ENCODE measurements around the gene CCBE1. TPM values are rescaled to one million over a fixed set of nuclear protein-coding genes. Genes with fewer than 3 reads are reported as not detected.
"Not testable (repeated sequence)": the region's sequence is repeated elsewhere in the genome, so short reads cannot be mapped to it uniquely, and the experiment has no call there.

Gene CCBE1
- total and polyA plus RNA-seq, 7 donors, result 0.01 to 0.77 (median 0.14) TPM; not detected in 1

GRCh38 chr18:59651071-59651470 lies 46.2 kb downstream of the CCBE1 start:
- DNase-seq, result no peak
- whole genome bisulfite sequencing, 3 donors, result 65 to 74% (median 66%) methylated on average over 5 of the region's 5 CpGs
- no peak for ATAC-seq
- intact Hi-C loops (cut with DNase I), result no loop called here
- no peaks in the 10 kb centered on the region for H3K36me3 ChIP-seq (ENCODE audit: insufficient read depth in 1 of 2, low read depth in 1 of 2)
- no peaks in the 10 kb centered on the region for H3K27me3 ChIP-seq (ENCODE audit: insufficient read depth in 3 of 3, low read length in 2 of 3)
- no peaks in the 10 kb centered on the region for H3K4me1 ChIP-seq
- no peak overlapping the region for H3K27ac ChIP-seq
- no peak for TF ChIP-seq CTCF (IDR thresholded peaks at IDR 0.05)
- no peaks in the 10 kb centered on the region for H3K9me3 ChIP-seq
- H3K4me3 ChIP-seq, result no peak overlapping the region

GRCh38 chr18:59650266-59650820 lies 46.9 kb downstream of the CCBE1 start:
- 51 to 61% (median 55%) methylated on average over 11 of the region's 11 CpGs for WGBS, 3 donors
- no peak overlapping the region for H3K4me3 ChIP-seq
- intact Hi-C loops (cut with DNase I), result no loop called here
- H3K27ac ChIP-seq, result no peak overlapping the region
- H3K36me3 ChIP-seq (ENCODE audit: insufficient read depth in 1 of 2, low read depth in 1 of 2), result no peaks in the 10 kb centered on the region
- DNase-seq (no peak), ATAC-seq (no peak)
- TF ChIP-seq CTCF (IDR thresholded peaks at IDR 0.05), result no peak
- no peaks in the 10 kb centered on the region for H3K9me3 ChIP-seq
- H3K4me1 ChIP-seq, result no peaks in the 10 kb centered on the region
- H3K27me3 ChIP-seq (ENCODE audit: insufficient read depth in 3 of 3, low read length in 2 of 3), result no peaks in the 10 kb centered on the region

- Histone ChIP-seq H3K4me3 (no peak overlapping the region), H3K4me1 (no peaks in the 10 kb centered on the region), H3K27me3 (ENCODE audit: insufficient read depth in 3 of 3, low read length in 2 of 3) (no peaks in the 10 kb centered on the region), H3K27ac (no peak overlapping the region), H3K36me3 (ENCODE audit: insufficient read depth in 1 of 2, low read depth in 1 of 2) (no peaks in the 10 kb centered on the region), H3K9me3 (no peaks in the 10 kb centered on the region)
- WGBS, 3 donors, result 78 to 100% (median 89%) methylated on average over 1 of the region's 1 CpG
- intact Hi-C loops (cut with DNase I), result no loop called here
- DNase-seq, result no peak
- no peak for TF ChIP-seq CTCF (IDR thresholded peaks at IDR 0.05)
- no peak for ATAC-seq
These were observed 47.6 kb downstream of the CCBE1 start for GRCh38 chr18:59649591-59649990.

- not testable (repeated sequence) for ATAC-seq, DNase-seq
- WGBS, 3 donors, result 92 to 95% (median 95%) methylated on average over 10 of the region's 10 CpGs
These were observed 48.8 kb downstream of the CCBE1 start for GRCh38 chr18:59648469-59648868.

GRCh38 chr18:59646963-59647307 lies 50.3 kb downstream of the CCBE1 start:
- H3K27ac ChIP-seq, result no peak overlapping the region
- H3K9me3 ChIP-seq, result no peaks in the 10 kb centered on the region
- H3K36me3 ChIP-seq (ENCODE audit: insufficient read depth in 1 of 2, low read depth in 1 of 2), result no peaks in the 10 kb centered on the region
- H3K4me1 ChIP-seq, result no peaks in the 10 kb centered on the region
- ATAC-seq (no peak), DNase-seq (no peak)
- 10 to 20% (median 20%) methylated on average over 2 of the region's 2 CpGs for WGBS, 3 donors
- H3K4me3 ChIP-seq, result no peak overlapping the region
- peaks cover 0 to 2% (median 0%) of the 10 kb centered on the region in 3 donors for H3K27me3 ChIP-seq (ENCODE audit: insufficient read depth in 3 of 3, low read length in 2 of 3)
- no peak for TF ChIP-seq CTCF (IDR thresholded peaks at IDR 0.05)
- intact Hi-C loops (cut with DNase I), result no loop called here

More at GRCh38 chr18:59648469-59648868, 48.8 kb downstream of the CCBE1 start:
- H3K9me3 ChIP-seq; H3K27me3 ChIP-seq (ENCODE audit: insufficient read depth in 3 of 3, low read length in 2 of 3); intact Hi-C loops (cut with DNase I); H3K27ac ChIP-seq; H3K4me1 ChIP-seq; H3K36me3 ChIP-seq (ENCODE audit: insufficient read depth in 1 of 2, low read depth in 1 of 2); H3K4me3 ChIP-seq: not testable (repeated sequence)

Measured in psoas muscle (tissue), 8 donors.